ENCODE measurements around the gene HSD11B2. TPM values are rescaled to one million over a fixed set of nuclear protein-coding genes. Genes with fewer than 3 reads are reported as not detected.

The HSD11B2 gene
- total and polyA plus RNA-seq, 2 of the 4 experiments (the other 2 are of a cell fraction), result 0.26 TPM; not detected in 1

GRCh38 chr16:67429053-67429798, 1.7 kb upstream of the HSD11B2 start (continued):
- TF ChIP-seq RCOR1 (IDR thresholded peaks at IDR 0.05; ENCODE audit: insufficient replicate concordance, low read length) (no peak), RFX5 (IDR thresholded peaks at IDR 0.05; ENCODE audit: low read depth, low read length) (no peak)

GRCh38 chr16:67429799-67430503, 970 bp upstream of the HSD11B2 start:
- Histone ChIP-seq H2BK20ac (ENCODE audit: low read depth, low read length) (no peak overlapping the region), H3K56ac (ENCODE audit: extremely low read depth, insufficient read depth, low read length) (no peak overlapping the region), H3K36me3 (ENCODE audit: control insufficient read depth, insufficient read depth, low read length) (no peaks in the 10 kb centered on the region), H3K4ac (ENCODE audit: low read depth, low read length) (no peak overlapping the region), H3K27ac (ENCODE audit: insufficient read depth, low read length) (no peak overlapping the region), H2AFZ (replicated peaks; ENCODE audit: low read length, poor library complexity) (peak overlapping the region; percentile 81), H4K20me1 (ENCODE audit: insufficient read depth, low read length) (peaks cover 10% of the 10 kb centered on the region; the same call in 1 of the 2 replicates), H3K4me3 (ENCODE audit: insufficient read depth, low read depth, low read length) (no peak overlapping the region), H2BK5ac (ENCODE audit: low read depth, low read length, poor library complexity, severe bottlenecking) (no peak overlapping the region), H2AK5ac (ENCODE audit: low read depth, low read length) (no peak overlapping the region), H2BK15ac (ENCODE audit: low read depth, low read length) (no peak overlapping the region), H3K18ac (ENCODE audit: low read depth, low read length) (no peak overlapping the region), H2AK9ac (replicated peaks; ENCODE audit: low read depth, low read length, poor library complexity) (no peak overlapping the region), H3K9ac (ENCODE audit: low read depth, low read length) (no peak overlapping the region), H4K5ac (ENCODE audit: low read depth, low read length) (no peak overlapping the region), H3K14ac (replicated peaks; ENCODE audit: low read depth, low read length) (no peak overlapping the region), H3K9me3 (ENCODE audit: control insufficient read depth, insufficient read depth, low read length) (no peaks in the 10 kb centered on the region), H3K4me1 (ENCODE audit: control insufficient read depth, insufficient read depth, low read length) (peaks cover 5% of the 10 kb centered on the region; the same call in 1 of the 2 replicates), H3K23ac (ENCODE audit: low read depth, low read length) (no peak overlapping the region), H4K91ac (ENCODE audit: insufficient read depth, low read depth, low read length) (no peak overlapping the region), H4K8ac (ENCODE audit: low read depth in 2 of 2, low read length in 2 of 2) (no peak overlapping the region), H3K4me2 (ENCODE audit: low read depth, low read length) (peak overlapping the region; percentile 81; the same call in 1 of the 2 replicates), H3K9me1 (ENCODE audit: insufficient read depth, low read length) (peaks cover 3% of the 10 kb centered on the region; the same call in 1 of the 2 replicates), H3K27me3 (ENCODE audit: control insufficient read depth, insufficient read depth, low read length) (peaks cover 48% of the 10 kb centered on the region), H3K79me1 (ENCODE audit: low read depth in 1 of 2, low read length in 2 of 2) (no peaks in the 10 kb centered on the region), H2BK120ac (ENCODE audit: low read depth, low read length) (no peak overlapping the region)
- TF ChIP-seq RAD21 (IDR thresholded peaks at IDR 0.05; ENCODE audit: low read length) (no peak), POLR2A (IDR thresholded peaks at IDR 0.05; ENCODE audit: low read depth, low read length) (no peak), NFE2L2 (IDR thresholded peaks at IDR 0.05; ENCODE audit: low read depth, low read length) (no peak), SMC3 (IDR thresholded peaks at IDR 0.05; ENCODE audit: low read depth, low read length) (no peak), FOS (IDR thresholded peaks at IDR 0.05; ENCODE audit: low read depth, low read length) (no peak), MAZ (IDR thresholded peaks at IDR 0.05; ENCODE audit: borderline replicate concordance, low read depth, low read length) (no peak)
- intact Hi-C loops (cut with micrococcal nuclease), result loop anchor here (5.0 kb wide), 1 partner anchor 168 kb away; no protein-coding TSS in a partner anchor
- BruUV-seq (replicated peaks), result no TSS peak
- DNase-seq (no peak), ATAC-seq (ENCODE audit: low read depth) (no peak)
- ChIA-PET CTCF (no interaction called here), POLR2A (ENCODE audit: unreplicated experiment) (no interaction called here)
- in situ Hi-C loops (cut with MboI; ENCODE audit: low sequenced_read_pairs), result no loop called here
- dilution Hi-C loops (cut with HindIII; ENCODE audit: low sequenced_read_pairs, unreplicated experiment), result no loop called here
- WGBS, 2 experiments (ENCODE audit: extremely low coverage in 2 of 2, insufficient read length in 1 of 2), result 20% methylated on average over 4 of the region's 13 CpGs; no CpG with 5 or more reads in 1 of the 2 experiments

Measured in IMR-90 (cell line).